GM13976 (cell line): Measurements from ENCODE around the gene USP28.

Source experiments
- DNase-seq: peaks from one replicate; pipeline ENCODE4 v3.0.0; 2012; ENCODE audit warnings: low spot score
- CTCF ChIP-seq: IDR thresholded peaks from 2 replicates; pipeline ENCODE4 v1.5.1; 2012; ENCODE audit warnings: borderline replicate concordance, mild to moderate bottlenecking; ENCODE audit not compliant: insufficient read depth; ENCODE audit errors: extremely low read depth, missing control alignments, control extremely low read depth
- in situ Hi-C: fragments of 300-500 bp; cut with MboI; formaldehyde crosslinking; loops from one replicate; pipeline ENCODE4 v1.12.0; 2022; ENCODE audit warnings: low sequenced_read_pairs, mixed read lengths, inconsistent platforms; ENCODE audit not compliant: unreplicated experiment

Gene USP28

GRCh38 chr11:113906038-113906437 is 30.7 kb upstream of the USP28 start:
- TF ChIP-seq CTCF = no peak
- in situ Hi-C loops = no loop called here

GRCh38 chr11:113904379-113905101 is 29.2 kb upstream of the USP28 start, which contains the start of gene HTR3B:
Gene HTR3B (plus strand): TSS chr11:113904796. CDS start chr11:113904934, 138 bp downstream.
- no peak for TF ChIP-seq CTCF
- in situ Hi-C loops = no loop called here
- DNase-seq = no peak

More at GRCh38 chr11:113906038-113906437, 30.7 kb upstream of the USP28 start:
- DNase-seq = no peak

- in situ Hi-C loops = no loop called here
- no peak for DNase-seq
- TF ChIP-seq CTCF = no peak
Observed at GRCh38 chr11:113901141-113901540, 25.8 kb upstream of the USP28 start.

- DNase-seq = peak; percentile 47
- TF ChIP-seq CTCF = peak; percentile 72
- in situ Hi-C loops = no loop called here
Observed at GRCh38 chr11:113896156-113896879, 20.9 kb upstream of the USP28 start.

GRCh38 chr11:113895367-113896155 is 20.2 kb upstream of the USP28 start:
- DNase-seq = no peak
- in situ Hi-C loops = no loop called here
- TF ChIP-seq CTCF = no peak

GRCh38 chr11:113894421-113894996 is 19.1 kb upstream of the USP28 start:
- DNase-seq = peak; percentile 41

More at GRCh38 chr11:113894421-113894996, 19.1 kb upstream of the USP28 start:
- no peak for TF ChIP-seq CTCF
- in situ Hi-C loops = no loop called here
